DOHH2 (cell line): ENCODE results near the gene ARAP3.

ENCODE experiments used
- H3F3A ChIP-seq: fragments of 200-600 bp; sonication (generic), shearing (Covaris generic); 2 replicates; pipeline ENCODE4 v1.6.0; 2016; ENCODE audit warnings: antibody characterized with exemption, mild to moderate bottlenecking; ENCODE audit not compliant: control insufficient read depth, insufficient read depth
- H3K27ac ChIP-seq: fragments of 200-600 bp; sonication (generic); 2 replicates; pipeline ENCODE4 v1.5.1; 2014; ENCODE audit warnings: low read depth, mild to moderate bottlenecking, low read length, moderate library complexity
- H3K27me3 ChIP-seq: fragments of 200-600 bp; sonication (generic); 2 replicates; pipeline ENCODE4 v1.6.1; 2014; ENCODE audit warnings: mild to moderate bottlenecking, low read length, mixed read lengths; ENCODE audit not compliant: control insufficient read depth
- H3K36me3 ChIP-seq: fragments of 200-600 bp; sonication (generic); 2 replicates; pipeline ENCODE4 v1.6.1; 2014; ENCODE audit warnings: mild to moderate bottlenecking, low read length, moderate library complexity, mixed read lengths; ENCODE audit not compliant: control insufficient read depth
- H3K4me1 ChIP-seq: fragments of 200-600 bp; sonication (generic); 2 replicates; pipeline ENCODE4 v1.6.1; 2014; ENCODE audit warnings: mild to moderate bottlenecking, low read length, mixed read lengths; ENCODE audit not compliant: control insufficient read depth
- H3K4me2 ChIP-seq: fragments of 200-600 bp; sonication (generic); 2 replicates; pipeline ENCODE4 v1.6.0; 2014; ENCODE audit warnings: mild to moderate bottlenecking, low read length, moderate library complexity
- H3K4me3 ChIP-seq: fragments of 200-600 bp; sonication (generic); 2 replicates; pipeline ENCODE4 v1.5.1; 2014; ENCODE audit warnings: mild to moderate bottlenecking, low read length, mixed read lengths
- H3K79me2 ChIP-seq: fragments of 200-600 bp; sonication (generic); 2 replicates; pipeline ENCODE4 v1.6.1; 2014; ENCODE audit warnings: mild to moderate bottlenecking, low read length, mixed read lengths; ENCODE audit not compliant: control insufficient read depth
- H3K9me2 ChIP-seq: fragments of 200-600 bp; sonication (generic); replicated peaks from 2 replicates; pipeline ENCODE4 v1.6.1; 2014; ENCODE audit warnings: mild to moderate bottlenecking, low read length, mixed read lengths; ENCODE audit not compliant: control insufficient read depth
- H3K9me3 ChIP-seq: fragments of 200-600 bp; sonication (generic); 2 replicates; pipeline ENCODE4 v1.6.1; 2014; ENCODE audit warnings: antibody characterized with exemption, low read length, mixed read lengths; ENCODE audit not compliant: control insufficient read depth, insufficient read depth
- H4K20me1 ChIP-seq: fragments of 200-600 bp; sonication (generic); 2 replicates; pipeline ENCODE4 v1.6.0; 2014; ENCODE audit warnings: low read depth, mild to moderate bottlenecking, antibody characterized with exemption, low read length, moderate library complexity; ENCODE audit not compliant: control insufficient read depth, insufficient read depth
- EZH2phosphoT487 ChIP-seq: fragments of 200-600 bp; sonication (generic); IDR thresholded peaks from 2 replicates; pipeline ENCODE4 v1.6.1; 2017; ENCODE audit warnings: borderline replicate concordance, mild to moderate bottlenecking, antibody characterized with exemption, low read length, moderate library complexity, mixed read lengths
- TF ChIP-seq, protein P1 (sequence below): fragments of 200-600 bp; sonication (generic); IDR thresholded peaks from one replicate; pipeline ENCODE4 v1.5.1; 2014; ENCODE audit warnings: antibody characterized with exemption, mild to moderate bottlenecking, low read depth, low read length; ENCODE audit not compliant: poor library complexity, severe bottlenecking

Gene ARAP3

DNA sequence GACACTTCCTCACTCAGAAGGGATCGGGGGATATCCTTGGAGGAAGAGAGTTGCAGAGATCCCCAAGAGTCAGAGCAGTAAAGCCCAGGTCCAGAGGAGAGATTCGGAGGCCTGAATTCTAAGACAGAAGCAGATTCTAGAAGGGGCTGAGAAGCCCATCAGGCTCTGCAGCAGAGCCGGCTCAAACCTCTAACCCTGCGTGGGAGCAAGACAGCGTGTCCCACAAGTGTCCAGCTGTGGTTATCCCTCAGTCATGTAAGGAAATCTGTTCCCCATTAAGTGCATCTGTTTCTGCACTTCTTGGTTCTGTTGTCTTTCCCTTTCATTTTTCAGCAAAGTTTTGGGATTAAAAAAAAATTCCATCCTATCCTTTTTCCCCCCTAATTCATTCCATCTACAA lies 58.4 kb downstream of the ARAP3 start:
- Histone ChIP-seq H3K27ac (no peak overlapping the region), H3K27me3 (no peaks in the 10 kb centered on the region), H3K9me3 (no peaks in the 10 kb centered on the region), H3F3A (peaks cover 9% of the 10 kb centered on the region), H3K36me3 (peaks cover 87% of the 10 kb centered on the region), H3K4me3 (no peak overlapping the region), H3K9me2 (no peaks in the 10 kb centered on the region), H4K20me1 (no peaks in the 10 kb centered on the region), H3K4me1 (peaks cover 10% of the 10 kb centered on the region), H3K79me2 (peaks cover under 1% of the 10 kb centered on the region), H3K4me2 (no peak overlapping the region)
- TF ChIP-seq, protein P1, sequence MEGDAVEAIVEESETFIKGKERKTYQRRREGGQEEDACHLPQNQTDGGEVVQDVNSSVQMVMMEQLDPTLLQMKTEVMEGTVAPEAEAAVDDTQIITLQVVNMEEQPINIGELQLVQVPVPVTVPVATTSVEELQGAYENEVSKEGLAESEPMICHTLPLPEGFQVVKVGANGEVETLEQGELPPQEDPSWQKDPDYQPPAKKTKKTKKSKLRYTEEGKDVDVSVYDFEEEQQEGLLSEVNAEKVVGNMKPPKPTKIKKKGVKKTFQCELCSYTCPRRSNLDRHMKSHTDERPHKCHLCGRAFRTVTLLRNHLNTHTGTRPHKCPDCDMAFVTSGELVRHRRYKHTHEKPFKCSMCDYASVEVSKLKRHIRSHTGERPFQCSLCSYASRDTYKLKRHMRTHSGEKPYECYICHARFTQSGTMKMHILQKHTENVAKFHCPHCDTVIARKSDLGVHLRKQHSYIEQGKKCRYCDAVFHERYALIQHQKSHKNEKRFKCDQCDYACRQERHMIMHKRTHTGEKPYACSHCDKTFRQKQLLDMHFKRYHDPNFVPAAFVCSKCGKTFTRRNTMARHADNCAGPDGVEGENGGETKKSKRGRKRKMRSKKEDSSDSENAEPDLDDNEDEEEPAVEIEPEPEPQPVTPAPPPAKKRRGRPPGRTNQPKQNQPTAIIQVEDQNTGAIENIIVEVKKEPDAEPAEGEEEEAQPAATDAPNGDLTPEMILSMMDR = no peak
- no peak for TF ChIP-seq EZH2phosphoT487

DNA sequence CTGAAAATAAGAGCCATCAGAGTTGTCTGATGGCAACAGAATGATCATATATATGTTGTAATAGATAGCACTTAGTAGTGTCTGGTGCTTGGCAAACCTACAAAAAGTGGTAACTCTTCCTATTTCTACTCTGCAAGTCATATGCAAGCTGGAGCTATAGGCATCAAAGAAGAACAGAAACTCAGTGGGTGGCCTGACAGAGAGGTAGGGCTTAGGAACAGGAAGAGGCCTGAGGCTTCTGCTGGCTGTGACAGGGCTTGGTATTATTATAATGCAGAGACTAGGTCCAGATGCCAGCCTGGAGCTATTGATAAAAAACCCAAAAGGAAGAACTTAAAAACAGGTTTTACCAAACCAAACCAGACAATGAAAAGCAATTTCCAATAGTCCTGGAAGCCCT lies 58.8 kb downstream of the ARAP3 start:
- H3K4me2 ChIP-seq = no peak overlapping the region
- H3K4me1 ChIP-seq = peaks cover 10% of the 10 kb centered on the region
- peaks cover 5% of the 10 kb centered on the region for H3K79me2 ChIP-seq
- H3K27ac ChIP-seq = no peak overlapping the region
- H4K20me1 ChIP-seq = no peaks in the 10 kb centered on the region
- peaks cover 9% of the 10 kb centered on the region for H3F3A ChIP-seq
- no peak overlapping the region for H3K4me3 ChIP-seq
- no peaks in the 10 kb centered on the region for H3K9me2 ChIP-seq
- peaks cover 86% of the 10 kb centered on the region for H3K36me3 ChIP-seq
- no peaks in the 10 kb centered on the region for H3K27me3 ChIP-seq
- TF ChIP-seq EZH2phosphoT487 = no peak
- TF ChIP-seq, protein P1 = no peak
- H3K9me3 ChIP-seq = no peaks in the 10 kb centered on the region

DNA sequence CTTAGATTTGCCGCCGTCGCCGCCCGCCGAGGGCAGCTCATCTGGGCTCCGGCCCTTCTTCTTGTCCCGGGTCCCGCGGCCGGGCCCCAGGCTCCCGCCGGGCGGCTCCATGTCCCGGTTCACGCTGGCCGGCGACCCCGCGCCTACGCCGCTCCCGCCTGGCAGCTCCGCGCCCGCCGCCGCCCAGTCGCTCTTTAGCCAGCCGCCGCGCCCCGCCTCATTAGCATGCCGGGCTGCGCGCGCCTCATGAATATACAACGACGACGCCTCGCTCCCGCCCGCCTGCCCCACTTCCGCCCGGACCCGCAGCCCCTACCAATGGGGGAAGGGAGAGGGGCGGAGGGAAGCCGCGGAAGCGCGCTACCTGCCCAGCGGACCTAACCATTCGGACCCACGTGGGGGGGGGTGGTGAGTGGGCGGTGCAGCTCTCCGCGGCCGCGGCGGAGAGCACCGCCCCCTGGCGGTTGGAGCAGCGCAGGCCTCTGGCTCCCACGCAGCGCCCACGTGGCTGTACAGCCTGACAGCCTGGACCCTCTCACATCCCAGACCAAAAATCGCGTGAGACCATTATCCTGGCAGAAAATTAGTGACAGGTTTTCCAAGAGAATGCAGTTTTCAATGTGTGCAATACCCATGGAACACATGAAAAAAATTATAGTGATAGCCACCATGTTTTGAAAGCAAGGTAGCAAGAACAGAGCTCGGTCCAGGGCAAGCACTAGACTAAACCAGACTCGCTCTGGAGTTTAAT lies 63.1 kb downstream of the ARAP3 start, which contains the start of gene DIAPH1:
DIAPH1 (minus strand) TSS at position 197 of the 751 bp plus-strand sequence; CDS start at position 111, 86 bp downstream.
- H3F3A ChIP-seq = peaks cover 16% of the 10 kb centered on the region
- peaks cover 7% of the 10 kb centered on the region; the same call in 1 of the 2 replicates for H4K20me1 ChIP-seq
- peak within 1 kb of the TSS; percentile 71 for H3K4me2 ChIP-seq
- peaks cover 45% of the 10 kb centered on the region for H3K4me1 ChIP-seq
- H3K27ac ChIP-seq = peak within 1 kb of the TSS; percentile 51
- no peaks in the 10 kb centered on the region for H3K9me3 ChIP-seq
- peaks cover 62% of the 10 kb centered on the region for H3K36me3 ChIP-seq
- H3K9me2 ChIP-seq = no peaks in the 10 kb centered on the region
- H3K79me2 ChIP-seq = peaks cover 46% of the 10 kb centered on the region
- H3K27me3 ChIP-seq = no peaks in the 10 kb centered on the region
- TF ChIP-seq, protein P1 = peak; percentile 98
- no peak for TF ChIP-seq EZH2phosphoT487
- H3K4me3 ChIP-seq = peak within 1 kb of the TSS; percentile 71
